HG02840 (cell line): ENCODE data around the gene SHISA7.
"Not testable (repeated sequence)": the region's sequence is repeated elsewhere in the genome, so short reads cannot be mapped to it uniquely, and the experiment has no call there.

Experiments used
- ATAC-seq: cut with Tn5 transposase; IDR thresholded peaks from one replicate; pipeline ENCODE4 v1.9.1; 2021; ENCODE audit warnings: mild to moderate bottlenecking, moderate library complexity, moderate number of reproducible peaks; ENCODE audit not compliant: unreplicated experiment, low FRiP score

SHISA7 gene

GRCh38 chr19:55448175-55448490 lies 5.0 kb upstream of the SHISA7 start:
- not testable (repeated sequence) for ATAC-seq

GRCh38 chr19:55447421-55448174 lies 4.5 kb upstream of the SHISA7 start:
- ATAC-seq, result no peak

GRCh38 chr19:55446060-55446459 lies 3.0 kb upstream of the SHISA7 start:
- no peak for ATAC-seq

GRCh38 chr19:55444646-55445045 lies 1.5 kb upstream of the SHISA7 start:
- ATAC-seq, result no peak

GRCh38 chr19:55443824-55444480 lies 852 bp upstream of the SHISA7 start:
- no peak for ATAC-seq

GRCh38 chr19:55442372-55442961 lies 633 bp downstream of the SHISA7 start:
- ATAC-seq, result no peak

- no peak for ATAC-seq
Observed at GRCh38 chr19:55441692-55442321, 1.3 kb downstream of the SHISA7 start.

- ATAC-seq, result no peak
Observed at GRCh38 chr19:55441319-55441691, 1.8 kb downstream of the SHISA7 start.

- no peak for ATAC-seq
Observed at GRCh38 chr19:55440411-55441105, 2.5 kb downstream of the SHISA7 start.

GRCh38 chr19:55439052-55439451 lies 4.0 kb downstream of the SHISA7 start:
- no peak for ATAC-seq

- no peak for ATAC-seq
Observed at GRCh38 chr19:55437410-55437809, 5.7 kb downstream of the SHISA7 start.

- ATAC-seq, result no peak
Observed at GRCh38 chr19:55436847-55437246, 6.3 kb downstream of the SHISA7 start.

GRCh38 chr19:55435020-55435419 lies 8.1 kb downstream of the SHISA7 start:
- ATAC-seq, result no peak

- ATAC-seq, result no peak
Observed at GRCh38 chr19:55434356-55434919, 8.7 kb downstream of the SHISA7 start.

- no peak for ATAC-seq
Observed at GRCh38 chr19:55433292-55433691, 9.8 kb downstream of the SHISA7 start.

GRCh38 chr19:55432241-55432959 lies 10.7 kb downstream of the SHISA7 start:
- ATAC-seq, result no peak

- no peak for ATAC-seq
Observed at GRCh38 chr19:55431183-55431582, 11.9 kb downstream of the SHISA7 start.

GRCh38 chr19:55426042-55426441 lies 17.1 kb downstream of the SHISA7 start:
- no peak for ATAC-seq

- ATAC-seq, result no peak
Observed at GRCh38 chr19:55424518-55424917, 18.6 kb downstream of the SHISA7 start.
